OCI-LY3 (cell line): ENCODE results near the gene IL3.

Experiments used
- H2AFZ ChIP-seq: fragments of 200-600, 300-600 bp; shearing (Covaris generic); 2 replicates; pipeline ENCODE4 v1.6.0; 2014; ENCODE audit warnings: antibody characterized with exemption, low read depth, low read length
- H3K27ac ChIP-seq: fragments of 200-600, 300-600 bp; sonication (generic); 2 replicates; pipeline ENCODE4 v1.5.1; 2014; ENCODE audit warnings: mild to moderate bottlenecking, low read length, moderate library complexity, mixed read lengths
- H3K27me3 ChIP-seq: fragments of 200-600, 300-600 bp; sonication (generic); 2 replicates; pipeline ENCODE4 v1.6.1; 2014; ENCODE audit warnings: low read depth, low read length, mixed read lengths
- H3K36me3 ChIP-seq: fragments of 200-600, 300-600 bp; sonication (generic); replicated peaks from 2 replicates; pipeline ENCODE3; 2014; ENCODE audit warnings: low read depth, low read length, mixed read lengths
- H3K4me1 ChIP-seq: fragments of 300-600, 200-600 bp; sonication (generic); 2 replicates; pipeline ENCODE4 v1.6.1; 2014; ENCODE audit warnings: low read length, mixed read lengths
- H3K4me2 ChIP-seq: fragments of 200-600, 300-600 bp; sonication (generic); 2 replicates; pipeline ENCODE4 v1.6.1; 2014; ENCODE audit warnings: low read length, mixed read lengths
- H3K4me3 ChIP-seq: fragments of 300-600, 200-600 bp; sonication (generic); 2 replicates; pipeline ENCODE4 v1.5.1; 2014; ENCODE audit warnings: antibody characterized with exemption, mild to moderate bottlenecking, low read length, moderate library complexity
- H3K79me2 ChIP-seq: fragments of 300-600, 200-600 bp; shearing (Covaris generic); 2 replicates; pipeline ENCODE4 v1.6.1; 2014; ENCODE audit warnings: mild to moderate bottlenecking, low read length, mixed read lengths
- H3K9ac ChIP-seq: fragments of 300-600, 200-600 bp; shearing (Covaris generic); 2 replicates; pipeline ENCODE4 v1.6.0; 2014; ENCODE audit warnings: mild to moderate bottlenecking, low read length, moderate library complexity
- H3K9me3 ChIP-seq: fragments of 200-600, 300-600 bp; shearing (Covaris generic); 2 replicates; pipeline ENCODE4 v1.6.1; 2014; ENCODE audit warnings: low read length, mixed read lengths; ENCODE audit not compliant: insufficient read depth
- H4K20me1 ChIP-seq: fragments of 200-600, 300-600 bp; sonication (generic); 2 replicates; pipeline ENCODE4 v1.6.1; 2016; ENCODE audit warnings: low read length, mixed read lengths; ENCODE audit not compliant: insufficient read depth
- EZH2phosphoT487 ChIP-seq: fragments of 200-600 bp; shearing (Covaris generic); IDR thresholded peaks from 2 replicates; pipeline ENCODE4 v1.6.1; 2018; ENCODE audit warnings: antibody characterized with exemption, mixed run types, low read depth
- TF ChIP-seq, protein P1 (sequence below): fragments of 200-600, 300-600 bp; sonication (generic); IDR thresholded peaks from 2 replicates; pipeline ENCODE4 v1.5.1; 2014; ENCODE audit warnings: antibody characterized with exemption, low read length, low read depth

Gene IL3

DNA sequence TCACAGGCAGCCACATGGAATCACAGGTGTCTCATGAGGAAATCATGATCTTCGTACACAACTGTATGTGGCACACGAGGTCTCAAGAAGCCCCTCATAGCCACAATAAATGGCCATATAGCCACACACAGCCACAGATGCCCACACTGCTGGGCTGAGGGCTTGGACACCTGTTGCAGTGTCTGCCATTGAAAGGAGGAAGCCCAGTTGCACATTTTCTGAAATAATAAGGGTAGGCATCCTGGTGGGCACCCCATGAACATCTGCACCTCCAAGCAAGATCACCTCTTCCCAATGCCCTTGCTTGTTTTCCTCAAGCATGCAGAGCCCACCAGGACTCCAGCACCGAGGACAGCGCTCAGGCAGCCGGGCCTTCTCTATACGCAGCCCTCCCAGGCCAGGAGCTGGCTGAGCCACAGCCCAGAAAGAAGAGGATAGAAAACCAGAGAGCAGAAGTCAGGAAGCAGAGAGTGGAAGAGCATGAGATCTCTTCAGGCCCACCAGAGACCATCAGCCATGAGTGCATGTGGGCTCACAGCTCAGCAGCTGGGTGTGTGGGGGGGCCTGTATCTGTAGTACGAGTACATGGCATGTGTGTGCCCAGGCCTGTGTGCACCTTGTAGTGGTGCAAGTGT is 48.0 kb upstream of the IL3 start:
- Histone ChIP-seq H3K9me3 (no peaks in the 10 kb centered on the region), H2AFZ (no peak overlapping the region), H3K27me3 (peaks cover 38% of the 10 kb centered on the region), H3K79me2 (no peaks in the 10 kb centered on the region), H3K27ac (no peak overlapping the region), H3K4me3 (no peak overlapping the region), H3K4me2 (no peak overlapping the region), H3K4me1 (no peaks in the 10 kb centered on the region), H3K36me3 (no peaks in the 10 kb centered on the region), H4K20me1 (0 out of 2 replicates have a peak, but pooled peaks cover 4% of the 10 kb centered on the region), H3K9ac (no peak overlapping the region)
- TF ChIP-seq, protein P1, sequence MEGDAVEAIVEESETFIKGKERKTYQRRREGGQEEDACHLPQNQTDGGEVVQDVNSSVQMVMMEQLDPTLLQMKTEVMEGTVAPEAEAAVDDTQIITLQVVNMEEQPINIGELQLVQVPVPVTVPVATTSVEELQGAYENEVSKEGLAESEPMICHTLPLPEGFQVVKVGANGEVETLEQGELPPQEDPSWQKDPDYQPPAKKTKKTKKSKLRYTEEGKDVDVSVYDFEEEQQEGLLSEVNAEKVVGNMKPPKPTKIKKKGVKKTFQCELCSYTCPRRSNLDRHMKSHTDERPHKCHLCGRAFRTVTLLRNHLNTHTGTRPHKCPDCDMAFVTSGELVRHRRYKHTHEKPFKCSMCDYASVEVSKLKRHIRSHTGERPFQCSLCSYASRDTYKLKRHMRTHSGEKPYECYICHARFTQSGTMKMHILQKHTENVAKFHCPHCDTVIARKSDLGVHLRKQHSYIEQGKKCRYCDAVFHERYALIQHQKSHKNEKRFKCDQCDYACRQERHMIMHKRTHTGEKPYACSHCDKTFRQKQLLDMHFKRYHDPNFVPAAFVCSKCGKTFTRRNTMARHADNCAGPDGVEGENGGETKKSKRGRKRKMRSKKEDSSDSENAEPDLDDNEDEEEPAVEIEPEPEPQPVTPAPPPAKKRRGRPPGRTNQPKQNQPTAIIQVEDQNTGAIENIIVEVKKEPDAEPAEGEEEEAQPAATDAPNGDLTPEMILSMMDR = no peak
- TF ChIP-seq EZH2phosphoT487 = no peak

DNA sequence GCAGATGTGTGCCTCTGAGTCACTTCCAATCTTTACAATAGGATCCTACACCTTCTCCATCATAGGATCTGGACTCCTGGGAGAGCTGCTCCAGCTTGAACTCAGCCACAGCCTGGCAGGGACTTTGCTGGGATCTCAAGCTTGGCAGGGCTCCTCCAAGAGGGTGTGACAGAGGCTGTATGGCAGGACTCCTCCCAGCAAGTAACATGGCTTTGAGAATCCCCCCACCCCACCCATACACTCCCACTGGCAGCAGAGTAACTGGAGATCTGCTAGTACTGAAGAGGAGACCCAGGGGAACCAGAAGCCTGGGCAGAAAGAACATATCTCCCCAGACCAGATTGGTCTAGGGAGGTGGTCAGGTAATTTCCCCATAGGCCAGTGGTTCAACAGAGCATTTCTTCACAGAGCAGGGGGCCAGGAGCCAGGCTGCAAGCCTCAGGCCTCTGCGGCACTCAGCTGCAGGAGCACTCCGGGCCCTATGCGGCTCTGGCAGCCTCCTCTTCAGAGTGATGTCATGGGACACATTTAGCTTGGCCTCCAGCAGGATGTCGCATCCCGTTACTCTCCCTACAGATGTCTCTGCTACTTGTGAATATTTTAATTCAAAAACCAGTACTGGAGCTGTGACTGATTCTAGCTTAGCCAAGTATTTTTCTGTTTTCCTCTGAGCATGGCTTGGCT is 47.3 kb upstream of the IL3 start:
- Histone ChIP-seq H3K79me2 (no peaks in the 10 kb centered on the region), H3K9ac (no peak overlapping the region), H3K27ac (no peak overlapping the region), H3K4me1 (peaks cover 6% of the 10 kb centered on the region), H3K36me3 (no peaks in the 10 kb centered on the region), H2AFZ (no peak overlapping the region), H3K4me2 (no peak overlapping the region), H4K20me1 (peaks cover 4% of the 10 kb centered on the region; the same call in 1 of the 2 replicates), H3K27me3 (peaks cover 44% of the 10 kb centered on the region), H3K4me3 (no peak overlapping the region), H3K9me3 (no peaks in the 10 kb centered on the region)
- TF ChIP-seq EZH2phosphoT487 = no peak
- TF ChIP-seq, protein P1 = no peak

DNA sequence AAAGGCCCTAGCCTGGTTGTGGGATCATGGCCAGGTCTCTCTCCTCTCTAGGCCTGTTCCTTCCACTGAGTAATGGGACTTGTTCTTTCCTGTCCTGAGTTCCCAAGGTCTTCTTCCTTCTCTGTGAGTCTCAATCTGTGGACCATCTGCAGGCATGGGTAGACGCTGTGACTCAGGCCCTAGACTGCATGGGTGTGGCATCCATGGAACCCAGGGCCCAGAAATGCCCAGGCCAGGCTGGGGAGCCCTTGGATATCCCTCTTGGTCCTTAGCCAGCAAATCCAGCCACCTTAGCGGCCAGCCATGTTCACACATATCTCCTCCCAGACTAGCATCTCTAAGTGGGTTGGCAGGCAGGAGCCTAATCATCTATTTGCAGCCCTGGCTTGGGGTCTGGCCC is 46.7 kb upstream of the IL3 start:
- no peak overlapping the region for H2AFZ ChIP-seq
- no peak overlapping the region for H3K4me2 ChIP-seq
- H3K79me2 ChIP-seq = no peaks in the 10 kb centered on the region
- H3K4me1 ChIP-seq = peaks cover 7% of the 10 kb centered on the region
- H3K4me3 ChIP-seq = no peak overlapping the region
- no peak overlapping the region for H3K27ac ChIP-seq
- peaks cover 4% of the 10 kb centered on the region; the same call in 1 of the 2 replicates for H4K20me1 ChIP-seq
- H3K27me3 ChIP-seq = peaks cover 47% of the 10 kb centered on the region
- no peaks in the 10 kb centered on the region for H3K36me3 ChIP-seq
- H3K9ac ChIP-seq = no peak overlapping the region
- no peaks in the 10 kb centered on the region for H3K9me3 ChIP-seq
- TF ChIP-seq EZH2phosphoT487 = no peak
- TF ChIP-seq, protein P1 = no peak

DNA sequence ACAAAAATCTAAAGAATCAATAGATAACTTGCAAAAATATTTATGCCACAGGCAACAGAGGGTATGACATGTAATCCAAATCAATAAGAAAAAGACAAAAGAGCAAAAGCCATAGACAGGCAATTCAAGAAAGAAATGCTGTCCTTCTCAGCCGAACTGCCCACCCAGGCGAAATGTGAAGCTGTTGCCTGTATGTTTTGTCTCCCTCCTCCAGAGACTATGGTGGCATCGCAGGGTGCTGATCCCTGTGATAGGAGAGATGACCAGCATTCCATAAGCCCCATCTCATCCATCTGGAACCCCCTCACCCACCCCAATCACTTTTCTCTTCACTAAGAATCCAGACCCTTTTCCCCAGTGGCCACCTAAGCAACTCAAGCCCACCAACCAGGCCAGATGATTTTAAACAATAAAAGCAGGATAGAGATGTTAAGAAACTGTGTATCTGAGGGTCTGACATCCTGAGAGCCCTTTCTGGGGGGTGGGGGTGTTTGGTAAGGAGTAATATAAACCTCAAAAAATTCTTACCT is 43.7 kb upstream of the IL3 start:
- Histone ChIP-seq H3K9ac (no peak overlapping the region), H3K9me3 (no peaks in the 10 kb centered on the region), H3K27ac (no peak overlapping the region), H3K79me2 (no peaks in the 10 kb centered on the region), H2AFZ (no peak overlapping the region), H3K27me3 (peaks cover 55% of the 10 kb centered on the region), H3K4me2 (no peak overlapping the region), H3K4me1 (peaks cover 33% of the 10 kb centered on the region), H3K4me3 (no peak overlapping the region), H4K20me1 (peaks cover 12% of the 10 kb centered on the region), H3K36me3 (no peaks in the 10 kb centered on the region)
- TF ChIP-seq EZH2phosphoT487 = no peak
- TF ChIP-seq, protein P1 = no peak
